ENCODE data around the gene HOXA6.

GRCh38 chr7:27189295-27189996 is 41.9 kb upstream of the HOXA6 start:
- TF ChIP-seq, protein P1, sequence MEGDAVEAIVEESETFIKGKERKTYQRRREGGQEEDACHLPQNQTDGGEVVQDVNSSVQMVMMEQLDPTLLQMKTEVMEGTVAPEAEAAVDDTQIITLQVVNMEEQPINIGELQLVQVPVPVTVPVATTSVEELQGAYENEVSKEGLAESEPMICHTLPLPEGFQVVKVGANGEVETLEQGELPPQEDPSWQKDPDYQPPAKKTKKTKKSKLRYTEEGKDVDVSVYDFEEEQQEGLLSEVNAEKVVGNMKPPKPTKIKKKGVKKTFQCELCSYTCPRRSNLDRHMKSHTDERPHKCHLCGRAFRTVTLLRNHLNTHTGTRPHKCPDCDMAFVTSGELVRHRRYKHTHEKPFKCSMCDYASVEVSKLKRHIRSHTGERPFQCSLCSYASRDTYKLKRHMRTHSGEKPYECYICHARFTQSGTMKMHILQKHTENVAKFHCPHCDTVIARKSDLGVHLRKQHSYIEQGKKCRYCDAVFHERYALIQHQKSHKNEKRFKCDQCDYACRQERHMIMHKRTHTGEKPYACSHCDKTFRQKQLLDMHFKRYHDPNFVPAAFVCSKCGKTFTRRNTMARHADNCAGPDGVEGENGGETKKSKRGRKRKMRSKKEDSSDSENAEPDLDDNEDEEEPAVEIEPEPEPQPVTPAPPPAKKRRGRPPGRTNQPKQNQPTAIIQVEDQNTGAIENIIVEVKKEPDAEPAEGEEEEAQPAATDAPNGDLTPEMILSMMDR (conservative IDR thresholded peaks at IDR 0.05), result no peak
- no peak for TF ChIP-seq EZH2 (IDR thresholded peaks at IDR 0.05; ENCODE audit: low read depth)
